Sigmoid colon (tissue), 7 donors: ENCODE results near the gene GNG10. TPM values are rescaled to one million over a fixed set of nuclear protein-coding genes. Genes with fewer than 3 reads are reported as not detected.

Experiments
- DNase-seq: peaks from one replicate; pipeline ENCODE4 v3.0.0-alpha.2; 2019
- H3K27ac ChIP-seq, 4 donors: fragments of 200-600 bp; sonication (generic); one replicate each; pipeline ENCODE4 v1.5.1; 2016 to 2019; ENCODE audit warnings: mild to moderate bottlenecking in 1 of 4
- H3K27me3 ChIP-seq, 3 donors: fragments of 200-600 bp; sonication (generic); one replicate each; pipeline ENCODE4 v1.5.1; 2019; ENCODE audit warnings: mild to moderate bottlenecking in 1 of 3
- H3K36me3 ChIP-seq, 4 donors: fragments of 200-600 bp; sonication (generic); one replicate each; pipeline ENCODE4 v1.5.1; 2016 to 2019
- H3K4me1 ChIP-seq, 4 donors: fragments of 200-600 bp; sonication (generic); one replicate each; pipeline ENCODE4 v1.5.1; 2017 to 2019
- H3K4me3 ChIP-seq, 4 donors: fragments of 200-600 bp; sonication (generic); one replicate each; pipeline ENCODE4 v1.5.1; 2017 to 2019; ENCODE audit warnings: mild to moderate bottlenecking in 2 of 4, moderate library complexity in 1 of 4
- H3K9me3 ChIP-seq, 4 donors: fragments of 200-600 bp in 3 of 4; sonication (generic) in 3 of 4; one replicate each; pipeline versions ENCODE4 v1.5.1 to v1.6.1; 2013 to 2019
- CTCF ChIP-seq, 4 experiments: fragments of 450-650 bp in 3 of 4; fragments of 200-600 bp in 1 of 4; IDR thresholded peaks; one replicate each; pipeline ENCODE4 v1.5.1; 2016 to 2019; ENCODE audit warnings: antibody characterized with exemption in 4 of 4, mild to moderate bottlenecking in 3 of 4, moderate library complexity in 2 of 4
- EP300 ChIP-seq, 4 donors: sonication (generic); formaldehyde crosslinking; IDR thresholded peaks; one replicate each; pipeline ENCODE4 v1.6.1; 2017; ENCODE audit warnings: antibody characterized with exemption in 4 of 4
- POLR2A ChIP-seq, 2 donors: fragments of 450-650 bp; IDR thresholded peaks; one replicate each; pipeline ENCODE4 v1.6.1; 2016; ENCODE audit warnings: antibody characterized with exemption in 2 of 2, mild to moderate bottlenecking in 2 of 2, moderate library complexity in 2 of 2
- POLR2AphosphoS5 ChIP-seq, 4 donors: sonication (generic); formaldehyde crosslinking; IDR thresholded peaks; one replicate each; pipeline ENCODE4 v1.6.1; 2017; ENCODE audit warnings: antibody characterized with exemption in 4 of 4
- WGBS, 2 donors: extraction: QIAGEN DNeasy Blood & Tissue Kit; methylation state at CpG; one replicate each; pipeline ENCODE4 v1.1.7; 2013; 5-methylcytosine and 5-hydroxymethylcytosine counted together
- intact Hi-C: fragments of 100-400 bp; cut with DNase I; formaldehyde crosslinking; loops from one replicate; pipeline ENCODE4 v1.15.1; 2023
- polyA plus RNA-seq, 3 donors: library from polyadenylated mRNA; stranded (reverse); fragments of 200-250 nt; gene quantifications; one replicate each; pipeline ENCODE4 v1.2.3, GENCODE V29; 2013
- total RNA-seq, 4 donors: library from RNA; depleted of rRNA; stranded (reverse); fragments of >200 nt; gene quantifications; one replicate each; pipeline ENCODE4 v1.1.0, GENCODE V29; 2016
- donor health status: healthy with polysubstance abuse.
- donor health status: Bipolar disorder and iron deficiency.
- donor health status: healthy.

Gene GNG10
- total and polyA plus RNA-seq, 7 donors = 32.3 to 104 (median 65.9) TPM

GRCh38 chr9:111645806-111646205, 15.6 kb upstream of the GNG10 start:
- TF ChIP-seq CTCF (IDR thresholded peaks at IDR 0.05) (no peak), POLR2AphosphoS5 (IDR thresholded peaks at IDR 0.05) (no peak), POLR2A (IDR thresholded peaks at IDR 0.05) (no peak), EP300 (IDR thresholded peaks at IDR 0.05) (no peak)
- intact Hi-C loops = no loop called here
- 40 to 86% methylated on average over 1 of the region's 1 CpG for WGBS, 2 donors
- Histone ChIP-seq H3K36me3 (peaks cover 0 to 35% (median 3%) of the 10 kb centered on the region in 4 donors), H3K4me3 (no peak overlapping the region), H3K27ac (no peak overlapping the region), H3K27me3 (no peaks in the 10 kb centered on the region), H3K4me1 (no peaks in the 10 kb centered on the region), H3K9me3 (no peaks in the 10 kb centered on the region)
- no peak for DNase-seq

GRCh38 chr9:111646417-111646816, 15.0 kb upstream of the GNG10 start:
- TF ChIP-seq POLR2A (IDR thresholded peaks at IDR 0.05) (no peak), CTCF (IDR thresholded peaks at IDR 0.05) (no peak), POLR2AphosphoS5 (IDR thresholded peaks at IDR 0.05) (no peak), EP300 (IDR thresholded peaks at IDR 0.05) (no peak)
- DNase-seq = no peak
- Histone ChIP-seq H3K27ac (no peak overlapping the region), H3K27me3 (no peaks in the 10 kb centered on the region), H3K4me1 (no peaks in the 10 kb centered on the region), H3K36me3 (peaks cover 0 to 38% (median 3%) of the 10 kb centered on the region in 4 donors), H3K4me3 (no peak overlapping the region), H3K9me3 (no peaks in the 10 kb centered on the region)
- 62 to 89% methylated on average over 2 of the region's 2 CpGs for WGBS, 2 donors
- intact Hi-C loops = no loop called here

- H3K9me3 ChIP-seq = no peaks in the 10 kb centered on the region
- no peak for TF ChIP-seq CTCF (IDR thresholded peaks at IDR 0.05)
- TF ChIP-seq EP300 (IDR thresholded peaks at IDR 0.05) = no peak
- TF ChIP-seq POLR2A (IDR thresholded peaks at IDR 0.05) = no peak
- no peak for TF ChIP-seq POLR2AphosphoS5 (IDR thresholded peaks at IDR 0.05)
- no peak overlapping the region for H3K4me3 ChIP-seq
- no peaks in the 10 kb centered on the region for H3K4me1 ChIP-seq
- peaks cover 0 to 41% (median 3%) of the 10 kb centered on the region in 4 donors for H3K36me3 ChIP-seq
- H3K27ac ChIP-seq = no peak overlapping the region
- intact Hi-C loops = no loop called here
- WGBS, 2 donors = 79 to 94% methylated on average over 4 of the region's 4 CpGs
- no peak for DNase-seq
- no peaks in the 10 kb centered on the region for H3K27me3 ChIP-seq
These were observed 13.3 kb upstream of the GNG10 start for GRCh38 chr9:111648066-111648465.

GRCh38 chr9:111649016-111649415, 12.4 kb upstream of the GNG10 start:
- WGBS, 2 donors = 71 to 94% methylated on average over 4 of the region's 4 CpGs
- intact Hi-C loops = no loop called here
- Histone ChIP-seq H3K4me3 (no peak overlapping the region), H3K36me3 (peaks cover 0 to 51% (median 4%) of the 10 kb centered on the region in 4 donors), H3K27me3 (no peaks in the 10 kb centered on the region), H3K4me1 (no peaks in the 10 kb centered on the region), H3K27ac (no peak overlapping the region), H3K9me3 (no peaks in the 10 kb centered on the region)
- TF ChIP-seq POLR2A (IDR thresholded peaks at IDR 0.05) (no peak), CTCF (IDR thresholded peaks at IDR 0.05) (no peak), POLR2AphosphoS5 (IDR thresholded peaks at IDR 0.05) (no peak), EP300 (IDR thresholded peaks at IDR 0.05) (no peak)
- no peak for DNase-seq

- Histone ChIP-seq H3K27ac (no peak overlapping the region), H3K9me3 (no peaks in the 10 kb centered on the region), H3K36me3 (peaks cover 0 to 26% (median 3%) of the 10 kb centered on the region in 4 donors), H3K4me1 (peaks cover 0 to 2% (median 0%) of the 10 kb centered on the region in 4 donors), H3K27me3 (no peaks in the 10 kb centered on the region), H3K4me3 (no peak overlapping the region)
- intact Hi-C loops = no loop called here
- TF ChIP-seq EP300 (IDR thresholded peaks at IDR 0.05) (no peak), POLR2A (IDR thresholded peaks at IDR 0.05) (no peak), CTCF (IDR thresholded peaks at IDR 0.05) (no peak), POLR2AphosphoS5 (IDR thresholded peaks at IDR 0.05) (no peak)
- WGBS, 2 donors = 18 to 61% methylated on average over 6 of the region's 6 CpGs
- DNase-seq = no peak
These were observed 4.4 kb upstream of the GNG10 start for GRCh38 chr9:111657051-111657450.
